HG03064 (cell line): ENCODE measurements around the gene PREX1.
"Not testable (repeated sequence)": the region's sequence is repeated elsewhere in the genome, so short reads cannot be mapped to it uniquely, and the experiment has no call there.

ENCODE experiments used
- ATAC-seq: cut with Tn5 transposase; IDR thresholded peaks from one replicate; pipeline ENCODE4 v1.9.1; 2021; ENCODE audit warnings: low read depth; ENCODE audit not compliant: unreplicated experiment

Gene PREX1

DNA sequence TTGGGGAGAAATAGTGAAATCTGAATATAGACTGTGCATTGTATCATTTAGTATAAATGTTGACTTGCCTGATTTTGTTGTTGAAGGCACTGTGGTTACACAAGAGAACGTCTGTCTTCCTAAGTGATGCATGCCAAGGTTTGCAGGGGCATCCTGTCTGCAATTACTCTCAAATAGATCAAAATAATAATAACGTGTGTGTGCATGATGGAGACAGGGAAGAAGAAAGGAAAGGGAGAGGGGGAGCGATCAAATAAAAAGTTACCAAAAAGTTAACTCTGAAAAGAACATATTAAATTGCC lies 14.4 kb downstream of the PREX1 start:
- no peak for ATAC-seq

DNA sequence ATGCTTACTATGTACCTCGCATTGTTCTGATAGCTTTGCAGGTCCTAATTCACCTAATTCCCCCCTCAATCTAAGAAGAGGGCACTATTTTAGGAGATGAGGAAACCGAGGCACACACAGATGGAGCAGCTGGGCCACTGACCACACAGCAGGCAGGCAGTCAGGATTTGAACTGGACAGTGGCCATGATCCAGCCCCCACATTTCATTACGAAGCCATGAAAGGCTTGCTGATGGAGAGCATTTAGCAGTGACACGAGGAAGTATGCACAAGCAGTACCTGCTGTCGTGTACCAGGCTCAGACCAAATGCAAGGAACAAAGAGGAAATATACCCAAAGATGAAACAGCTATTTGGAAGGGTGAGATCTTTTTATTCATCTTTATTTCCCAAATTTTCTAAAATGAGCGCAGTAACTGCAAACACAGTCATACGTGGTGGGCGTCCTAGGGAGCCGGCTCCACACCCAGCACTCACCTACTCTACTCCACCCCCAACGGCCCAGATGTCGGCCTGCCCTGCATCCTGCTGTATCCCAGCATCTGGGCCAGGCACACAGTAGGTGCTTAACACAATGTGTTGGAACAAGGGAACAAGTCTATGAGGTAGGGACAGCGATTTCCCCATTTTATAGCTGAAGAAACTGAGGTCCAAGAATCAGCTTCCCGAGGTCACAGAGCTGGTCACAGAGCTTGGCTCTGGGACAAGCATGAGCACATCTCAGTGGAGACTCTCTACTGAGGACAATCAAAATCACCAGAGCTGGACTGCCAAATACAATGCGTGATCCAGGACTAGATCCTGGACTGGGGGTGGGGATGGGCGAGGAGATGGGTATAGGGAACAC lies 15.0 kb downstream of the PREX1 start:
- no peak for ATAC-seq

DNA sequence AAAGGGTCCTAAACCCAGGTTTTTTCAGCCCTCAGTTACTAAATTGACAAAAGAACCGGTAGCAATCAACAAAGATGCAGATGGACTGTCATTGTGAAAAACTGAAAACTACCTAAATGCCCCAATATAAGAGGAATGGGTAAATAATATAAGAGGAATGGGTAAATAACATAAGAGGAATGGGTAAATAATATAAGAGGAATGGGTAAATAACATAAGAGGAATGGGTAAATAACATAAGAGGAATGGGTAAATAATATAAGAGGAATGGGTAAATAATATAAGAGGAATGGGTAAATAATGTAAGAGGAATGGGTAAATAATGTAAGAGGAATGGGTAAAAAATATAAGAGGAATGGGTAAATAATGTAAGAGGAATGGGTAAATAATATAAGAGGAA lies 15.7 kb downstream of the PREX1 start:
- ATAC-seq = not testable (repeated sequence)

DNA sequence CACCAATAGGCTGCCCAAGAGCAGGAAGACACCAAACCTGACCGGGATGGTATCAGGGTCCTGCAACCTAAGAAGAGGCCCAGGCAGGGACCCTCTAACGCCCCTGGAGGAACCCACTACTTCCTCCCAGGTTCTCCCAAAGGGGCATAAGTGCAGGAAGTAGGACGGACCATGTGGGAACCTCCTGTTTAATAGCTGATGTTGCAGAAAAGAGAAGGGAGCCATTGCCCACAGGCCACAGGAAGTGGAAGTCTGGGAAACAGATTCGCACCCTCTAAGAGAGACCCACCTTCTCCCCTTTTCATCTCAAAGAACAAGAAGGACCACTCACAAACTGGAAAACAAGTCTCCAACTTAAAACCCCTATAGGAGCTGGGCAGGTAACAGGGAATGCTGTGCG lies 18.1 kb downstream of the PREX1 start:
- ATAC-seq = no peak

DNA sequence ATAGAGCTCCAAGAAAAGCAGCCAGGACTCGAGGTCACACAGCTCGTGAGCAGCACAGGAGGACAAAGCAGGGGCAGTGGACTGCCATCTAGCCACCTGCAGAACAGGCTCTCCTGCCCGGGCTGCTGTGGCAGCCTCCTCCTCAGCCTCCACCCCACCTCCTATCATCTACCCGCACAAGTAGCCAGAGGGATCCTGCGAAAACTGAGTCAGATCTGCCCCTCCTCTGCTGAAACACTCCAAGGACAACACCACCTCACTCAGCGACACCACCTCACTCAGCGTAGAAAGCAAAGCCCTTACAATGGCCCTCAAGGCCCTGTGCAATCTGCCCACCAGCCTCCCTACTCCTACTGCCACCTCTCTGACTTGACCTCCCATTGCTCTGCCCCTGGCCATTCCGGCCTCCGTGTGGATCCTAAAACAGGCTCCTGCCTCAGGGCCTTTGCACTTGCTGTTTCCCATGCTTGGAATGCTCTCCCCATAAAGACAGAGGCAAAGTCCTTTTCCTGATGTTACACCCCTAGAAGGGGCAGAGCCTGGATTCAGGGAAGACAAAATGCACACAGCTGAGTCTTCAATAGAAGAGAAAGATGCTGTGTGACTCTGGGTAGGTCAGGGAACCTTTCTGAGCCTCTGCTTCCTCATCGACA lies 19.3 kb downstream of the PREX1 start:
- ATAC-seq = no peak

DNA sequence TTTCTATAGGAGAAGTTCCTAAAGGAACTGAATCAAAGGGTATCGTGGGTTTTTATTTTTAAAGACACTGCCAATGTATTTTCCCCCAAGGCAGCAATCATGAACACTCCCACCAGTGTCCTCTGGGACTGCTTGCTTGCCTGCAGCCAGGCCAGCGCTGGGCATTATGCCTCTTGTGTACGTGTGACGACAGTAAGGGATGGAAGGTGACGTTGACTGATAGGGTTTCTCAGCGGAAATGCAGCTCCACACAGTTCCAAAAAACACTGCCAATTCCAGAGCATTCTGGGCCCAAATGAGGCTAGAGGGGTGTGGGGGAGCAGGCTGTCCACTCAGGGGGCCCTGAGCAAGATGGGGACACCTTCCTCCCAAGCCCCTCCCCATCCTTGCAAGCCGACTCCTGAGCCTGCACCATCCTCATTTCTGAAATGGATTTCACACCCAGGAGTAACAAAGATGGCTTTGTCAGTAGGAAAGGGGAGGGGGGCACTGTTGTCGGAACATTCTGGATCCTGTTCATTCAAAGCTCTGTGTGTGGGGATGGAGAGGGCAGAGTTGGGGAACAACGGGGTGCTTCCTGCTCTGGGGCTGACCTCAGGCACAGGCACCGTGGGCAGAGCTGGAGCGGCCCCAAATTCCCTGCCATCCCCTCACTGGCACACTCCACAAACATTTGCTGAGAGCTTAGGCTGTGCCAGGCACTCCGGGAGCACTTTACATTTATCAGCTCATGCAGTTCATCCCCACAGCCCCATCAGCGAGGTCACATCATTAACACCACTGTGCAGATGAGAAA lies 20.0 kb downstream of the PREX1 start:
- no peak for ATAC-seq

DNA sequence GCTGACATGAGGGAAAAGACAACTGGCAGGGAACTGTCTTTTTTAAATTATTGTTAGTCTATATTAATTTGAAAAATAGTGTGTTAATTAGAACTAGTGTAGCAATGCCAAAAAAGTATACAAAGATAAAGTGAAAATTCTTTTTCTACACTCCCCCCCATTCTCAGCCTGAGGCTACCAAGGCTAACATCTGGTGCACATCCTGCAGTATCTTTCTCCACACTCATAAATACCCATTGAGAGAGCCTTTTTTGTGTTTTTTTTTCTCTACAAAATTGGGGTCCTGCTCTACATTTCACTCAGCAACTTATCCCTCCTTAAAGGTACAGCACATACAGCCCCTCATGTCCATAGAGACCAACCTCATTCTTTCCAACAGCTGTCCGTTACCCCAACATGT lies 20.7 kb downstream of the PREX1 start:
- no peak for ATAC-seq

DNA sequence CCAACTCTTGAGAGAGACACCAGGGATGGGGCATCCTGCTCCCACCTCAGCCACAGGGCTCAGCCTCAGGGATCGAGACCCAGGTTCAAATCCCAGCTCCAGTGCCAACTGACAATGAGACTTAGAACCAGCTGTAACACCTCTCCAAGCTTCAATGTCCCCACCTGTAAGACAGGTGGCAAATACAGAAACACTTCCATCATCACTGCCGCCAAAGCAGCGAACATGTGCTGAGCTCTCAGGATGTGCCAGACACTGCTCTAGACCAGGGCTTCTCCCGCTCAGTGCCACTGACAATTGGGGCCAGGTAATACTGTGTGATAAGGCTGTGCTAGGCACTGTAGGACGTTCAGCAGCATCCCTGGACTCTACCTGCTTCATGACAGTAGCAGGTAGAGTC lies 22.1 kb downstream of the PREX1 start:
- no peak for ATAC-seq

DNA sequence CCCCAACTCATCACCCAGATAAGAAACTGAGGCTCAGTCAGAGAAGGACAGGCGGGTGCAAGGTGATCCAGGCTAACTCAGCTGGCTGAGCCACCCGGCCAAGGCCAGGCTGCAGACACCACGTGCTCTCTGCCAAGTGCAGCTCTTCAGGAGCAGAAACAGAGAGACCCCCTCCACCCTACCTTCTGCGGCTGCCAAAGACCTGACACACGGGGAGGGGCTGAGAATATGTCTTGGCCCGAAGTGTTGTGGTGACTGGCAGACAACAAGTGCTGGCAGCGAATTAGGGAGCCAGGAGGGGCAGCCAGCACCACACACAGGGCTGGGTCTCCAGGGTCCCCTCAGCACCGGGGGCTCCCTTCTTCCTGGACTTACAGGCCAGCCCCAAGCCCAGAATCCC lies 22.5 kb downstream of the PREX1 start:
- ATAC-seq = no peak

DNA sequence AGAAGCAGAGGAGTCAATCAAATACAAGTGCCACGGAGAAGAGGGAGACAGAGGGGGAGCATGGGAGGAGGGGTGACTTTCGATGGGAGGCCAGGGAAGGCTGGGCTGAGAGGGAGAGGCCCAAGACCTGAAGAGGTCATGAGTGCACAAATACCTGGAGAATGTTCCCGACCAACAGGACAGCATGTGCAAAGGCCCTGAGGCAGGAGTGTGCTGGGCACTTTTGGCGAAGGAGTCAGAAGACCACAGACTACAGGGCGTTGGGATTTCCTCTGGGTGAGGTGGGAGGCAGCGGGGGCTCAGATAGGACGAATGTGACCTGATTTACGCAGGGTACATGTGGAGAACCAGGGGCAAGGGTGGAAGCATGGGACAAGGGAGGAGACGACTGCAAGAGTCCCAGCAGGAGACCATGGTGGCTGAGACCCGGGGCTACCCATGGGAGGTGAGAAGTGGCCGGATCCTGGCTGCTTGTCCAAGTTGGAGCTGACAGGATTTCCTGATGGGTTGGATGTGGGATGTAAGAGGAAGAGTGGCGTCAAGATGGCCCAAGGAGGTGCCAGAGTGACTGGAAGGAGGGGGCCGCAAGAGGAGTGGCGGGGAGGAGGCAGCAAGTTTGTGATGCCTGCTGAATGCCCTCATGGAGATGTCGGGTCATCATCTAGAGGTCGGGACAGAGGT lies 23.4 kb downstream of the PREX1 start:
- ATAC-seq = no peak

DNA sequence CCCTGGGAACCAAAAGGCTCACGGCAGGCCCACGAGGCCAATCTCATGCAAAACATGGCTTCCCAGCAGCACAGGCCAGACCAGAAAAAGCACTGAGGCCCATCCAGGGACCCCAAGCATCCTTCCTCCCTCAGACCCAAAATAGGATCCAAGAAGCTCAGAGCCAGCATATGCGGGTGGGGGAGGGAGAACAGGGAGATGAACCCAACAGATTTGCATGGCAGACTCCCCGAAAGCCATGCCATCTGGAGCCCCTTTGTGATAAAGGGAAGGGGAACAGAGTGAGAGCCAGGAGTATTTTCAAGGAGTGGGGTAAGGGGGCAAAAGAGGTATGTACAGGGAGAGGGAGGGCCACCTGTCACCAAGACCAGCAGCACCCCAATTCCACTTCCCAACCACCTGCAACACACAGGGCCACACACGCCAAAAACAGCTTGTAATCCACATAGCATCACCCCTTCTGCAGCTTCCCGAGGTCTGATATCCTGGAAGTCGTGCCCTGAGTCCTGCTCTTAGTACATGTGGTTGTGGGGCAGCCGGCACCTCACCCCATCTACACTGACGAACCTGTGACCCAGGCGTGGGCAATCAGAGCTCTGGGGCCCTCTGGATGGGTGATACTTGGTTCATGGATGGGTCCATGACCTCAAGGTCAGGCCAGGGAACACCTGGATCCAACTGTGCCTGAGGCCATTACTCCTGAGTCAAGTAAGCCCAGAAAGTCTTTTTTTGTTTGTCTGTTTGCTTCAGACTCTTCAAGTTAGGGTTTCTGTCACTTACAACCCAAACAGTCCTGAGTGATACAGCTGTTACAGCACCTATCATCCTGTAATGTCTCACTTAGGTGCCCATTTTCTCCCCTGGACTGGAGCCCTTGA lies 24.4 kb downstream of the PREX1 start:
- no peak for ATAC-seq

DNA sequence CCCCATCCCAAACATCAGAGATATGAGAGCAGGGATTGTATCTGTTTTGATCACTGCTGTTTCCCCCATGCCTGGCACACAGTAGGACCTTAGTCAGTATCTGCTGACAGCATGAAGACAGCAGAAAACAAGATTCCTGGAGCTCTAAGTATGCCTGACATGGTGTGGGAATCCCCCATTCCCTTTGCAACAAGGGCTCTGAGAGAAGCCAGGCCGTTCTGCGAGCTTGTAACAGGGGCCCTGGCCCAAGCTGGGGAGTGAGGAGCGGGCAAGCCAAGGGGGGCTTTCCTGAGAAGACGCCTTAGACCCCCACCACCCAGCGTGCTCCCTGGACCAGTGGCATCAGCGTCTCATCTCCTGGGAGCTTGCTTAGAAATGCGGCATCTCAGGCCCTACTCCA lies 25.2 kb downstream of the PREX1 start:
- ATAC-seq = no peak

DNA sequence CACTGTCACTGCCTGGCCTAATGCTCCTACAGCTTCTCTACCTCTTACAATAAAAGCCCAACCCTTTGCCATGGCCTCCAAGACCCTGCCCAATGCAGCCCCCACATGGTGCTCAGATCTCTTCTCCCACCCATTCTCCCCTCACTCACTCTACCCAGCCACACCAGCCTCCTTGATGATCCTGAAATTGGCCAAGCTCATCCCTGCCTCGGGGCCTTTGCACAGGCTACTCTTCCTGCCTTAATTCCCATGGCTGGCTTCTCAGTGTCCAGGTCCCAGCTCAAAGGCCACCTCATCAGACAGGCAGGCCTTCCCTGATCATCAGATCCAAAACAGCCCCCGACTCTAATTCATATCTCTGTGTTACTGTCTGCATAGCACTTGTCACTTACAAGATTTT lies 25.6 kb downstream of the PREX1 start:
- ATAC-seq = no peak

DNA sequence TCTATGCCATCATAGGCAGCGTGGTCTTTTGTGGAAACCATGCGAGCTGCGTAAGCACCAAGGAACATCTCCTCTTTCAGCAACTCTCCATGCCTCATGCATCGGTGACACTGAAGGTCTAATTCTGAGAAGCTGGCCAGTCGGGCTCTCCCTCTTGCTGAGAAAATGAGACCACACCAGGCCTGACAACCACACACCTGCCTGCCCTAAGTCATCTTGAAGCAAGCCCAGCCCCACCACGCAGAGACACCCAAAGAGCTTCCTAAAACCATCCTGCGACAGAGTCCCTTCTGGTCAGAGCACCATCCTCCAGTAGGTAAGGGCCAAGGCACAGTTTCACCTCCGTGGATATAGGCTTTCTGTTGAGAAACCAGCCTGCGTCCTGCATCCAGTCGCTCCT lies 26.6 kb downstream of the PREX1 start:
- ATAC-seq = no peak

DNA sequence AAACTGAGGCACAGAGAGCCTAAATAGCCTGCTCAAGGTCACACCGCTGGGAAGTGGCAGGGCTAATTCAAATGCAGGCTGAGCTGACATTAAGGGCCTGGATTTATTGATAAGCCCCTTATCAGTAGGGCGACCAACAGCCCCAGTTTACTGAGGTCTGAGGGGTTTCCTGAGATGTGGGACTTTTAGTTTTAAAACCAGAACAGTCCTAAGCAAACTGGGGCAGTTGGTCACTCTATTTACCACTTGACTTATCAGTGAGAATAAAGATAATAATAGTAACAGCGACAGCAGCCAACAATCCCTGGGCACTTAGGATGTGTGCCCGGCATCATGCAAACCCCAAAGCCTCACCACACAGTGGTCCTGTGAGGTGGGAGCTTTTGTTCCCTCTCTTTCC lies 27.6 kb downstream of the PREX1 start:
- ATAC-seq = no peak

DNA sequence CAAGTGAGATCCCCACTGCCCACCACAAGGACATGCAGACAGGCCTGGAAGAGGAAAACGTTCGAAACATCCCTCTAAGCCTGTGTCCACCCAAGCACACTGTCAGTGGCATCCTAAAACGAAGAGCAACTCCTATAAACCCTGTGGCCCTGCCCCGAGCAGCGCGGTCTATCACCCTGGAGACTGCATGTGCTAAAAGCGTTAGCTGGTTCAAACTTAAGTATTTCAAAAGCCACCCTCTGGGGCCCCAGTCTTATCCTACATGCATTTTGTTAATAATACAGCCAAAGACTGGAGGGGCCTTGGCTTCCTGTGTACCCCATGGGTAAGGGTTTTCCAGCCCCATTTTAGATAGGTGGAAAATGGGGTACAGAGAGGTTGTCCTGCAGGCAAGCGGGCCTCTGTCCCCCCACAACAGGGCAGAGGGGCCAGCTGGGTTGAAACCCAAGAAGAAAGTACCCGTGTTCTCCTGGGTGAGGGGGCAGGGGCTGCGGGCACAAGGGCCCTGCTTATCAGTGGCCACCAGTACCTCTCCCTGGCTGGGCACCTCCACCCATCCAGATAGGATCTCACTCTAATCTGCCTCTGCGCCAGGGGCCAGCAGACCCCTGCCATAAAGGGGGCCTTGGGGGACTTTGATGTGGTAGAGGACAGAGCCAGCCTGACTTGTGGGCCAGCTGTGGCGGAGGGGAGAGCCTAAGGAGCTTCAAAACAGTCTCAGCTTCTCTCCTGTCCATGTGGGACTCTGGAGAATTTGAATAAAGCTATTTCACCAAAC lies 28.3 kb downstream of the PREX1 start:
- no peak for ATAC-seq

DNA sequence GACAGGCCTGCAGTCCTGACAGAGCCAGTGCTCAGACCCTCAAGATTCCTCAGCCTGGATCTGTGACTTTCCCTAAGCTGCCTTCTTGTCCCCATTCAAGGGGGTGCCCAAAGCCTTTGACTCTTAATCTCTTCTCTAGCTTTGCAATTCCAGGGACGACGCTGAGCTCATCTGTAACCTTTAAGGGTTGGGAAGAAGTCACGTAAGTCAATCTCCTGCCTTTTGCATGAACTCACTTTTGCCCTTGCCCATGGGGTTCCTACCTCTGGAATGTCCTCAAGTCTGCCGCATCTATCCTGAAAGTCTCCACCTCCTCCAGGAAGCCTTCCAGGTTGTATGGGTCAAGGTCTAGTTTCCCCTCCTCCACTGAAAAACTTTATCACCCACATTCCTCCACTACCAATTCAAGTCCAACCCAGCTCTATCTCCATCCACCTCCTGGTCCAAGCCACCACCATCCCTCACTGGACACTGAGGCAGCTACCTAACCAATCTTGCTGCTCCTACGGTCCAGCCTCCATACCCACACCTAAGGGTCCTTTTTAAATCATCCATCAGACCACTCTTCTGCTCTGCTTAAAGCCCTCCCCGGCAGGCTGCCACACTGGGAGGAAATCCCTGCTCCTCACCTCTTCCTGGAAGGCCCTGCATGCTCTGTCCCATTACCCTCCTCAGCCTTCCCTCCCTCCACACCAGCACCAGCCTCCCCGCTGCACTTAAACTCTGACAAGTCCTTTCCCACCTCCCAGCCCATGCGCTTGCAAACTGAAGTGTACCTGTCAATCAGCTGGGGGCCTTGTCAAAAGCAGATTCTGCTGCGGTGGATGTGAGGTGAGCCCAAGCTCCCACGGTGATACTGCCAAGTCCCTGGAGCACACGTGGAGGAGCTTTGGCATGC lies 29.7 kb downstream of the PREX1 start:
- no peak for ATAC-seq

DNA sequence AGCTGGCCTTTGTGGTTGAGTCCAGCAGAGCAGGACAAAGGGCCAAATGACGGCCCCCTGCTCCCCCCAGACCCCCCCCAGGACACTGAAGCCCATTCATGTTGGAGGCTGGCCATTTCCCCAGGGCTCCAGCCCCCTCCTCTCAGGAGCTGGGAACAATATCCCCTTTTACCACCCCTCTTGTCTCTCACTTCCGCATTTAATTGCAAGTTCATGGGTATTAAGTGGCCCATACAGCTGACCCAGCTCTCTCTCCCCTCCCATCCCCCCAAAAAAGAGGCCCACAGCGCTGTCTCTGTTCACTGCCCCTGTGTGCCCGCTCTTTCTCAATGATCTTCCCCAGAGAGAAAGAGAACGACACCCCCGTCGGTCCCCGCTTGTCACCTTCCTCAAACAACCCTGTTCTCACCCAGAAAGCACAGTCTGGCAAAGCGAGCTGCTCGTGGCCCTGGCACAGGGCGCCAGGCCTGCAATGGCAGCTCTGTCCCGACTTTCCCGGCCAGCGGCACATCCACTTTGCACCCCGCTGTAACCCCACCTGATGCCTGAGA lies 30.4 kb downstream of the PREX1 start:
- no peak for ATAC-seq
